SW 1271 (cell line): Measurements from ENCODE around the gene CEP350.
"Not testable (repeated sequence)": the region's sequence is repeated elsewhere in the genome, so short reads cannot be mapped to it uniquely, and the experiment has no call there.

Experiments
- DNase-seq, 2 experiments: peaks; one replicate each; lab custom pipeline; 2025; lab: John Stamatoyannopoulos, UW

Gene CEP350

DNA sequence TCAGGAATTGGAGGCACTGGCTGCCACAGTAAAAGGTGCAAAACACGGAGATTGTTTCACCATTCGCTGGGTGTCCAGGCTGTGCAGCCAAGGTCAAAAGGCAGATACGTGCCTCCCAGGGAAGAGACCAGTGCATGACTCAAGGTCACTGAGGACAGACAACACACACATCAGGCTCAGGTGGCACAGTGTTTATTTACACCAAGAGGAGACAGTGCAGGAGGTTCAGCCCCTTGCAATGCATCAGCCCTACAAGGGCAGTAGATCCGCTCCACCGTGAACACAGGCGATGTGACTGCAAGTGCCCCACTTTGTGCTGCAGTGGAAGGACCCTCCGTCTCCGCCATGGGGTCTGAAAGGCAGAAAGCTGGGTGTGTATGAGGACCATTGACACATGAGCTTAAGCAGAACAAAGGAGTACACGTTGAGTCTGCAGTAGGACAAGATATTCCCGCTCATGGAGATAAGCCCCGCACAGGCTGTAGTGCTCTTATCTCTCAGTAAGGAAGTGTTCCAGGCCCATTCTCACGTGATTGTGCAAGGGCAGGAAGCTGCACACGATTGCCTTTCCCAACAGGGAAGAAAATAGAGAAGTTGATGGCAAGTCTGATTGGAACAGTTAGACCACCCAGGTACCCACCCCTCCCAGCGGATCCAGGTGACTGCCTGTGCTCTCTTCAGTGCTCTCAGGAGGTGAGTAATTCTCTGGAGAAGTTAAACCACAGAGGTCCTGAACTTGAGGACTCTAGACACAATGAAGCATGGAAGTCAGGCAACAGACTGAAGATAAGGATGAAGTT, 162.6 kb downstream of the CEP350 start:
- peak in 1 of 2 experiments; percentile 8 for DNase-seq

DNA sequence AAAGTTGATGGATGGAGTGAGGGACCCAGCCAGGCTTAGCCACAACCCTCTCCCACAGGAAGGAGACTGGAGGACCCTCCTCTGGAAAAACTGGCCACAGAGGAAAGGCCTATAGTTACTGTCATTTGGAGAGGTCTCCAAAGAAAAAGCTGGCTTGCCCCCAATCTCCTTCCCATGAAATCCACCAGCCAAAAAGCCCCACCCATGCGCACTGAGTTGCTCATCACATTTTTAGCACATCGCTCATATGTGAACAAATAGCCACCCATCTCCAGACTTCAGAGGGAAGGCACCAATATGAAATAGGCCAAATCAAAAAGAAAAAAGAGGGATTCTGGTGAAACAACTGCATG, 163.1 kb downstream of the CEP350 start:
- peak in 1 of 2 experiments; percentile 8 for DNase-seq

DNA sequence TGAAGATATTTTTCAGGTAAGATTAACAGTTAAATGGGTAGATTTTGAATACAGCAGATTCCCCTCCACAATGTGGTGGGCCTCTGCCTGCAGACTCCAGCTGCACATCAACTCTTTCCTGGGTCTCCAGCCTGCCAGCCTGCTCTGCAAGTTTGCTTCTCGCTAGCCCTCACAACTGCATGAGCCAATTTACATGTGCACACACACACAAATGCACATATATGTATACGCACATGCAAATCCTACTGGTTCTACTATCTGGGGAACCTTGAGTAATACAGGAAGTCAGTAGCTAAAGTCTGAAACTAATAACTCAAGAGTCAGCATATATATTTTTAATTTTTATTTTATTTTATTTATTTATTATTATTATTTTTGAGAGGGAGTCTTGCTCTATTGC, 165.2 kb downstream of the CEP350 start:
- DNase-seq: no peak

DNA sequence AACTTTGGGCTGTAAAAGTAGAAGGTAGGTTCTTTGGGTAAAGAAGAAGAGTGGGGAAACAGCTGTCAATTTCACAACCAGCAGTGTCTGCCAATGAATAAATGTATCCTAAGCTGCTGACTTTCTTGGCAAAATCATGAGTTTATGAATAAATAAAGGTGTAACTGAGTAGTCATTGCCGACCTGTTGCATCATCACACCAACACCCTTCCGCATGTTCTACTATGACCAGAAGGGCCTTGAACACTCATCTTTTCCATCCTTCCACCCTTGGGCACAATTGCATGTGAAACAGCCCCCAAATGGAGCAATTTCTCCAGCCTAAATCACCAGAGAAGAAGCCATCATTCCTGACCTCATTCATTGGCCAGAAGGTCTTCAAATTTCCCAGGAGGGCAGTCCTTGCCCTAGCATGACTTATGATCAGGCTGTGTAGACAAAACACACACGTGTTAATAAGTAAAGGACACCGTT, 168.9 kb downstream of the CEP350 start:
- no peak for DNase-seq

DNA sequence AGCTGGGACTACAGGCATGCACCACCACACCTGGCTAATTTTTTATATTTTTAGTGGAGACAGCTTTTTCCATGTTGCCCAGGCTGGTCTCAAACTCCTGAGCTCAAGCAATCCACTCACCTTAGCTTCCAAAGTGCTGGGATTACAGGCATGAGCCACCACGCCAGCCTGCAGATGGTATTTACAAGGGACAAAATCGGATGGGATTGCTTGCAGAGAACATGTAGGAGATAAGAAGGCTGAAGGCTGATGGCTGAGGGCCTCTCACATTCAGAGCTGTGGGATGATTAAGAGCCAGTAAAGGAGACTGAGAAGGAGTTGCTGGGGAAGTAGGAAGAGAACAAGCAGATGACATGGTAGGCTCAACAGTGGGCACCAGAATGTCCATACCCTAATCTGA, 176.0 kb downstream of the CEP350 start:
- DNase-seq: no peak

DNA sequence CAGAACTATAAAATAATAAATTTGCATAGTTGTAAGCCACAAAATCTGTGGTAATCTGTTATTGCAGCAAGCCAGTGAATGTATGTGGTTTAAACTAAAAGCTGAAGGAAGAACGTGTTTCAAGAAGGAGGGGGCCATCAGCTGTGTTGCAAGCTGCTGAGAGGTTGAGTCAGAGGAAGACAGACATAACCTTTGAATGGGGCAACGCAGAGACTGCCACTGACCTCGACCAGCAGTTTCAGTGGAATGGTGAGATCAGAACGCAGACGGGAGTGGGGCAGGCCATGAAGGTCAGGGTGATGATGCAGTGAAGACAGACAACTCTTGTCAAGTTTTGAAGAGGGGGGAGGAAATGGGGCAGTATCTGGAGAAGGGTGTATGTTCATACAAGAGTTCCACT, 176.9 kb downstream of the CEP350 start:
- no peak for DNase-seq

DNA sequence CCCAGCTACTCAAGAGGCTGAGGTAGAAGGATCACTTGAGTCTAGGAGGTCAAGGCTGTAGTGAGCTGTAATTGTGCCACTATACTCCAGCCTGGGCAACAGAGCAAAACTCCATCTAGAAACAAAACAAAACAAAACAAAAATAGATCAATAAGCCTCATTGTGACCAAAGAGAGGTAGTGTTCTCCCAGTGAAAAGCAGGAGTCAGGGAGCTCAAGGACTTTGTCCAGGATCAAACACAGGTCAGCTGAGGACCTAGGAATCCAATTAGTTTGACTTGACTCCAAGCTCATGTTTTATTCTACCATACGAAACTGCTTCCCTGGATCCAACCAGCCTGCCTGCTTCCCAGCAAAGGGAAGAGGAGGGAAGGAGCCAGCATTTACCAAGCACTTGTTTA, 178.6 kb downstream of the CEP350 start:
- no peak for DNase-seq

DNA sequence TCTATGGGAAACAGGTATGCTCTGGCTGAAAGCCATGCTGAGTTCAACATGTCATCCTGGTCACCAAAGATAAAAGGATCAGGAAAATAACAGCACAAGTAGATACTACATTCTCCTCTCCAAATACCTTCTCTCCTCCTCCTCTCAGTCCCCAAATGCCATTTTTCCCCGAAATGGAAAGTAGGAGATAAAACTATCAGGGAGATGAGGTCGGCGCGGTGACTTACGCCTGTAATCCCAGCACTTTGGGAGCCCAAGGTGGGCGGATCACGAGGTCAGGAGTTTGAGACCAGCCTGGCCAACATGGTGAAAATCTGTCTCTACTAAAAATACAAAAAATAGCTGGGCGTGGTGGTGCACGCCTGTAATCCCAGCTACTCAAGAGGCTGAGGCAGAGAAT, 179.1 kb downstream of the CEP350 start:
- DNase-seq: not testable (repeated sequence)

DNA sequence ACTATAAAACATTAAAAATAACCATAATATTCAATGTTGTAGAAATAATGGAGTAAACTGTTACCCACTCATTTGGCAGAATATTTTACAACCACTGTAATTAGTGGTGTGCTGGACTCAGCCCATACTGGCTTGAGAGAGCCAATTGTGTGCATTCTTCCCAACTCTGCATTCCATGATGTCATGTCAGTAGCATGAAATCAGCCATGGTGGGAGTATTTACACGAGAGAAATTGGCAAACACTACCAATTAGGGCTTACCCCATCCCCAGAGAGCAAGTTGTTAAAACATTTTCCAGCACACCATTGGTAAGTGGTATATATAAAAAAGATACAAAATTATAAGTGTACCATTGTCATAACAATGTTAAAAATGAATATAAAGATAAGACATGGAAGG, 180.9 kb downstream of the CEP350 start:
- no peak for DNase-seq

DNA sequence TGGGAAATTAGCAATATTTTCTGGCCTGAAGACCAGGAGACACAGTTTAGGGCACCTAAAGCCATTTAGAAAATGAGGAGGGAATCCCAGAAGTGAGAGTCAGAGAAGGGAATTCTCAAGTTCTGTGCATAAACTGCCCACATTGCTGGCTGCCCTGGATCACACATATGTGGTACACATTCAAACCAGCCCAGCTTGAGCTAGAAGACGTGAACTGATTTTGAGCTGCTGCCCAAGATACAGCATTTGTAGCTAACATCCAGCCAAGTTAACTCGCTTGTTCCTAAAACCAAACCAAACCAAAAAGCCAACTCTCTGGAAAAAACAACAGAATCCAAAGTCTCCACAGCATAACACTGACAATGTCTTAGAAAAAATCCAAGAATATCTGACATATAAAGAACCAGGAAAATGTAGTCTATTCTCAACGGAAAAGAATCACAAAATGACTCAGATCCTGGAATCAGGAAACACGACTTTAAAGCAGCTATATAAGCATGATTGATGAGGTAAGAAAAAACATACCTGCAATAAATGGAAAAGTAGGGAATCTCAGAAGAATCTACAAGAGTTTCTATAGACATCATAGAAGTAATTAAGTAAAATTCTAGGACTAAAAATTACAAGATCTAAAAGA, 181.8 kb downstream of the CEP350 start:
- DNase-seq: no peak

DNA sequence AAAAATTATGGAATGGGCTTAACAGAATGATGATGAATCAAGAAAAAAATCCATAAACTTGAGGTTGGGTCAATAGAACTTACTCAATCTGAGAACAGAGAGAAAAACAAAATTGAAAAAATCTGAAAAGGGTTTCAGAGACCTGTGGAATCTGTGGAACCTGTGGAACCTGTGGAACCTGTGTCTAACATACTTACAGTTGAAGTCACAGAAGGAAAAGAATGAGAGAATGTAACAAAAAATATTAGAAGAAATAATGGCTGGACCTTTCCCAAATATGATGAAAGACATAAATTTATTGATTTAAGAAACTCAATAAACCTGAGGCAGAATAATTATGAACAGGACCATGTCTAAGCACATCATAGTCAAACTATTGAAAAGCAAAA, 182.4 kb downstream of the CEP350 start:
- no peak for DNase-seq

DNA sequence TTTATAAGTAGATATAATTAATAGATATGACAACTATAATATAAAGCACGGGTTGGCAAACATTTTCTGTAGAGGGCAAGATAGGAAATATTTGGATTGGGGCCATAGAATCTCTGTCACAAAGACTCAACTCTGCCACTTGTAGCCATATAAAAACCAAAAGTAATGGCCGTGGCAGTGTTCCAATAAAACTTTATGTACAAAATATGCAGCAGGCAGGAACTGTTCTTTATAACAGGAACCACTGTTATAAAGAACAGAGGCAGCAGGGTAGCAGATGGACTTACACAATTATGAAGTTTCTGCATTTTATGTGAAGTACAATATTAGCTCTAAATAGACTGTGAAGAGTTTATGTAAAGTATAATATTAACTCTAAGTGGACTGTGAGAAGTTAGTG, 183.2 kb downstream of the CEP350 start:
- no peak for DNase-seq

DNA sequence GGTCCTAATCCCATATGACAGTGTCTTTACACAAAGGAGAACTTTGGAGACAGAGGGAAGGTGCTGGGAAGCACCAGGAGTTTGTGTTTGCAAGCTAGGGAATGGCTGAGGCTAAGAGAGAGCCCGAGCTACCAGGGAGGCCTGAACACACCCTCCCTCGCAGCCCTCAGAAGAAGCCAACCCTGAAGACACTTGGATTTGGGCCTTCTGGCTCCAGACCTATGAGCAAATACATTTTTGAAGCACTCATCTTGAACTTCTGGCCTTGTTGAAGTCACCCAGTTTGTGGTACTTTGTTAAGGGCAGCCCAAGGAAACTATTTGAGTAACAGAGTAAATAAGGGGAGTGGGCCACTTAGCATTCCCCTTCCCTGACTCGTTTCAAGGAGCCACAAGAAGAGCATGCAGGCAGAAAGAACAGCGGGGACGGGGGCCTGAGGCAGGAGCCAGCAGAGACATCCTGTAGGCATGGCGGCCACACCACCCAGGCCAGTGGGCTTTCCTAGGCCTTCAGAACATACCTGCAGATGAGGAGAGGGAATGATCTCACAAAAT, 186.8 kb downstream of the CEP350 start:
- DNase-seq: no peak

DNA sequence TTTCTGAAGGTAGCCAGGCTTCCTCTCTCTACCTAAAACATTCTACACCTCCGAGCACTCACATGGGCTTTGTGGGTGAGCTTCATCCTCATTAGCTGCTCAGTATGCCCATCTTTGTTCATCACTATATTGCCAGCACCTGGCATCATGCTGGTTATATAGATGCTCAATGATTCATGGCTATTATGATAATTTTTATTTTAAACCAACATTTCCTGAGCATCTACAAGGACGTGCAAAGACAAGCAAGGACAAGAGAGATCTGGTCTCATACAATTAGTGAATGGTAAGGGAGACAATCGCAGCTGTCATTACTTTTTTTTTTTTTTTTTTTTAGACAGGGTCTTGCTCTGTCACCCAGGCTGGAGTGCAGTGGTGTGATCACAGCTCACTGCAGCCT, 188.7 kb downstream of the CEP350 start:
- no peak for DNase-seq

DNA sequence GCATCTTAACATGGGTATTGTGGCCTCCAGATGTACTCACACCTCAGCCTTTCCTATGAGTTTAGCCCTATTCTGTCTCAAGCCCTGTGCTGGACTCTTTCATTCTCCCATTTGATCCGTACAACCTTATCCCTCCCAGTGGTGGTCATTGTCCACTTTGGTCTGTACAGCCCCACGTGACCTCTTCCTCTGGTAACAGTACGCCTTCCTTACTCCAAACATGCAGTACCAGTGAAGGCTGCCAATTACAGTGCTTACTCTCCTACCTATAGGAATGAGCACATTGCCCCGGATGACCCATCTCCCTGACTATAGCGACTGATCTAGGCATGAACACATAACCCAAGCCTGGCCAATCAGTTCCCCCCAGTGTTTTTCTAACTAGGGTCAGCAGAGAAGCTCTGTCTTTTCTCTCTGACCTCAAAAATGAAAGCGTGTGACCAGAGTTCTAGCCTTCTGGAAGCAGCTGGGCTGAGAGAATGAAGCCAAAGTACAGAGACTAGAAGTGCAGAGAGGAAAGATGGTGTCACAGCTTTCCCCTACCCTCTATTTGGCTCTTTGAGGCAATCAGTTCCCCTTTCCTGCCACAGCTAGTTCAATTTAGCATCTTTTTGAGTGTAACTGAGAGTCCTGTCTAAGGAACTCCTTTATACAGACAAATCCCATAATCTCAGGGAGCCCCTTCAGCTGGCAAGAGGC, 190.2 kb downstream of the CEP350 start:
- DNase-seq: no peak

DNA sequence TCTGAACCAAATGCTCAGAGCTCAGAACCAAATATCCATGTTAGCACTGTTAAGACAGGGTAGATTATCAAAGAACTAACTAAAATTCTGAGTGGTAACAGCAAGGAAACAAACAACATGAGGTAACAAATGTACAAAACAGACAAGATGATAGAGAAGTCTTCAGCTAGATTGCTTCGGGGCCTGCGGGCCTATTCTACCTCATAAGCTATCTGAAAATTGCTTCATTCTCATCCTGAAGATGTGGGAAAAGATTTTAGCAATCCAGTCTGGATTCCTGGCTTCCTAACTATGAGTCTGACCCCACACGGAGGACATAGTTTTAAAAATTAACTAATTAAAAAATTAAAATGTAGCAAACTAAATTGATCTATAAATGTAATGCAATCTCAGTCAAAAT, 190.8 kb downstream of the CEP350 start:
- DNase-seq: no peak

DNA sequence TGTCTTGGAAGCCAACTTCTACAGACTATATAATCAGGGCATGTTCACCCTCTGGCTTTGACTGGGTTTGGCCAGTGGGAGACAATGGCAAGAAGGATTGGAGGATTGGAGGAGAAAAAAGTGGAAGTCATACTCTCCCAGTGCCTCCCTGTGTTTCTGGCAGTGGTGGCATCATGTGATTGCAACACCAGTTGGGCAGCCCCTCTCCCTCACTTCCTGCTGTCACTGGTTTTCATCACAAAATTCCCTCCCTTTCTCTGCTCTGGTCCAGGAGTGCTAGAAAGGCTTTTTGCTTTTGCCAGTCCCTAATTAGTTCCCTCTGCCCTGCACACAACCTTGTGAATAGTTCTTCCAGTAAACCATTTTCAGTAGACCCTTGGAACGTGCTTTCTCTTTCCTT, 196.4 kb downstream of the CEP350 start:
- no peak for DNase-seq

DNA sequence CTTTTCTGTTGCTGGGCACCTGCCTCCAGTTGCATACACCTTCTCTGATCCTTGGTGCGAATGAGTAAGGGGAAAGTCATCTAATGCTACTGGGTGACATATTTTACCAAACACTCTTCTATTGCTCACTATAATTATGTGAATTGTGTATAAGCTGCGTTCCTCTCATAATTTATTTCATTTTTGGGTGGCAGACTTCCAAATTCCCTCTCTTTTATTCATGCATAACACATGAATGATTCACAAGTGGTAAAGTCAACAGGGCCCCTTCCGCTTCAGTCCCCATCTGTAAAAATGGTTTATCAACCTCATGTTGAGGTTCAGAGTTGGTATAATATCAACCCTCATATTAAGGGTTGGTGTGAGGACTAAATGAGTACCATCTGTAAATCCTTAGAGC, 196.9 kb downstream of the CEP350 start:
- DNase-seq: peak; percentile 31 to 37

DNA sequence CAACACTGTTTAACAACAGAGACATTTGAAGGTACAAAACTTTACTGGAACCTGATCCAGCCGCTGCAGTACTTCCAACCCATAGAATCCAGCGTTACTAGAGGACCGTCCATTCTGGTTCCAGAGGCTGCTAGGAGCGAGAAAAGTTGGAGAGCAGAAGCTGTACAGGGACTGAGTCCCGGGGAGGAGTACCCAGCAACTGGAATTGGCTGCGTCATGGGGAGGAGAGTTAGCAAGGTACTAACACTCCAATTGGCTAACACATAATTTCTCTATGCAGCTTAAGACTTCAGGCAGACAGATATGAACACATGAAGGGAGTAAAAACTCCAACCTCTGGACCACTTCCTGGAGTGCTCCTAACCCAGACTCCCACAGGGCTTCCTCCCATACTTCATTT, 198.0 kb downstream of the CEP350 start:
- DNase-seq: no peak

DNA sequence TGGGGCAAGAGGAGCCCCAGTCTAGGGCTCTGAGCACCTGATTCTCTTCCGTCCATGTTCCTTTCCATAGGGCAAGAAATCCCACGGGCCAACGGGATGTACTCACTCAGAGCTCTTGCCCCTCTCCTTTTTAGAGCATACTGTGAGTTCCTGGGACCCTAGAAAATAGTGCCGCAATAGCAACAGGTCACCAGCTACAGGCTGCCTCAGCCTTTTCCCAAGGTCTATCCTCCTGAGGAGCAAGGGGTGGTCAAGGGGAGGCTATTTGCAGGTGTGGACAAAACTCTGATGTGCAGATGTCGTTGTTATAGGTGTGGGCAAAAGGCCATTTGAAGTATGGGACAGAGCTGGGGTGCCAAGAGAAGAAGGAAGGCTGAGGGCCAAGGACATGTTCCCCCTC, 198.4 kb downstream of the CEP350 start:
- no peak for DNase-seq

DNA sequence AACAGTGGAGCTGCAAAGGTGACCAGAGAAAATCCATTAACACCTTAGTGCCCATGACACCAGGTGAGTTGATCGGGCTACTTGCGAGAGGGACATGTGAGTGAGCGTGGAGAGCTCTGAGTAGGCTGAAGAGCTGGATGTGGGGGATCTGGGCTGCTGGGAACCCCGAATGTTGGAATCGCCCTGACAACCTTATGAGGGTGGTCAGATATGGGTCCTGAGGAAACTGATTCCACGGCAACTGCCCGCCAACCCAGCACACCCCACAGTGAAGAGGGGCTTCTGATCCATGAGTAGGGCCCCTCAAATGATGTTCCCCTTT, 199.4 kb downstream of the CEP350 start:
- DNase-seq: no peak

DNA sequence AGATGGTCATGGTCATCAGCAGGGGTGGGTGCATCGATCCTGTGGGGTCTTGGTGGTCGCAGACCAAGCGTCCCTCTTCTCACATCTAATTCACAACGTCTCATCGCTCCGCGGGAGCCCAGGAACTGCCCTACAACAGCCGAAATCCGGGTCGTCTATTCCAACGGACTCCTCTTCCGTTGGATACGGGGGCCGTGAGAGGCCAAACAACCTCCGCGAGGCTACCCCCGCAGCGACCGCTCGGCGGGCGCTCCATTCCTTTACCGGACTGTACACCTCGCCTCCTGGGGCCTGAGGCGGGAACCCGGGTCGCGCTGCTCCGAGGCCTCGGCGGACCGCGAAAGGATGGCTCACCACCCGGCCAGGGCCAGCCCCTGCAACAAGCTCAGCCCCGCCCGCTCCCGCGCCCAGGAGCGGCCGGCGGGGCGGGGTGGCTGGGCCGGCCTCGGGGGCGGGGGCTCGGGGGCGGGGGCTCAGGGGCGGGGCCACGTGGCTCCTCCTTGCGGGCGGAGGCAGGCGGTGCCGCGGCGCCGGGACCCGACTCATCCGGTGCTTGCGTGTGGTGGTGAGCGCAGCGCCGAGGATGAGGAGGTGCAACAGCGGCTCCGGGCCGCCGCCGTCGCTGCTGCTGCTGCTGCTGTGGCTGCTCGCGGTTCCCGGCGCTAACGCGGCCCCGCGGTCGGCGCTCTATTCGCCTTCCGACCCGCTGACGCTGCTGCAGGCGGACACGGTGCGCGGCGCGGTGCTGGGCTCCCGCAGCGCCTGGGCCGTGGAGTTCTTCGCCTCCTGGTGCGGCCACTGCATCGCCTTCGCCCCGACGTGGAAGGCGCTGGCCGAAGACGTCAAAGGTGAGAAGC, 199.9 kb downstream of the CEP350 start, which contains the start of gene QSOX1:
TSS of gene QSOX1 (plus strand) at position 545 of the 857 bp plus-strand sequence. CDS start at position 584, 39 bp downstream.
- DNase-seq: peak; percentile 27 to 75
